Suppressor macrophage (primary cell): Measurements from ENCODE around the gene STAT1.
"Not testable (repeated sequence)": the region's sequence is repeated elsewhere in the genome, so short reads cannot be mapped to it uniquely, and the experiment has no call there.

ENCODE experiments used
- DNase-seq, 4 experiments: peaks; one replicate each; pipeline ENCODE4 v3.0.0-alpha.2; 2020 to 2022

The STAT1 gene

DNA sequence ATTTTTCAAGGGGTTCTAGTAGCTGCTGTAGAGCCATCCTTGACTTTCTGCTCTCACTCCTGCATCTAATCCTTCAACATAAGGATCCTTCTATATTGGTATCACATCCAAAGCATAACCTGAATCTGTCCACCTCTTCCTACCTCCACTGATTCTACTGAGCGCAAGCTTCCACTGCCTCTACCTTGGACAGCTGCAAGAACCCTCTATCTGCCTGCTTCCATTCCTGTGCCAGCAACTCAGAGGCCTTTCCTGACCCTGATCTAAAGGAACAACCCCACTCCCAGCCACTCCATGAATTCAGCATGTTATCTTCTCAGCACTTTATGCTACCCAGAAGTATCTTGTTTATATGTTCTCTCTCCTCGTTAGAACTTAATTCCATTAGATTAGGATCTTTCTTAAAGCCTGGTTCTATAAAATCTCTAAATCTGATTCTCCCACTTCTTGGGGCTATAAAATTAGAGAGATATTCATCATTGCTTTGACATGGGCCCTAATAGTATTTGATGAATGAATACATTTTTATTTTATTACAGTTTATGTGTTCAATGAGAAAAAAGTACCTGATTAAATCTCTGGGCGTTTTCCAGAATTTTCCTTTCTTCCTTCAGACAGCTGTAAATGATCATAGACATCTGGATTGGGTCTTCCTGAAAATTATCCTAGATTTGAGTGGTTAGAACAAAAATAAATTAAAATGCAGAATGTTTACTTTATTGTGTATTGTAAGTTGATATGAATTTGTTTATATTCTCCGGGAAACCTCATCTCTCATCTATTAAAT, 6.8 kb downstream of the STAT1 start:
- DNase-seq, result no peak

DNA sequence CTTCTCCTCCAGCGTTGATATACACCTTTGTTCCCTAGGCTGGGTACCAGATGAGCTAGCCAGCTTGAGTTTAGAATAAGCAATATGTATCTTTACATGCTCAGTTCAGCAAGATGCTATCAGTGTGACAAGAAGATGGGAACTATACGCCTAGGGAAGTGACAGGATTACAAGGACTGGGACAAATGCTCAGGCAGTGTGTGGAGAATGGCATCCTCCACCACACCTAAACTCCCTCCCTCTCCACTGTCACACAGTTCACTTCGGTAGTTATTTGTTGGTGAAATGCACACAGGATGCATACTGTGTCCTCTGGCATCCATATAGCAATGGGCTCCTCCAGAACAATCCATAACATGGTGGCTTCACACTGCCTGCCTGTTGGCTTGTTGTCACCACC, 7.7 kb downstream of the STAT1 start:
- DNase-seq, result no peak

DNA sequence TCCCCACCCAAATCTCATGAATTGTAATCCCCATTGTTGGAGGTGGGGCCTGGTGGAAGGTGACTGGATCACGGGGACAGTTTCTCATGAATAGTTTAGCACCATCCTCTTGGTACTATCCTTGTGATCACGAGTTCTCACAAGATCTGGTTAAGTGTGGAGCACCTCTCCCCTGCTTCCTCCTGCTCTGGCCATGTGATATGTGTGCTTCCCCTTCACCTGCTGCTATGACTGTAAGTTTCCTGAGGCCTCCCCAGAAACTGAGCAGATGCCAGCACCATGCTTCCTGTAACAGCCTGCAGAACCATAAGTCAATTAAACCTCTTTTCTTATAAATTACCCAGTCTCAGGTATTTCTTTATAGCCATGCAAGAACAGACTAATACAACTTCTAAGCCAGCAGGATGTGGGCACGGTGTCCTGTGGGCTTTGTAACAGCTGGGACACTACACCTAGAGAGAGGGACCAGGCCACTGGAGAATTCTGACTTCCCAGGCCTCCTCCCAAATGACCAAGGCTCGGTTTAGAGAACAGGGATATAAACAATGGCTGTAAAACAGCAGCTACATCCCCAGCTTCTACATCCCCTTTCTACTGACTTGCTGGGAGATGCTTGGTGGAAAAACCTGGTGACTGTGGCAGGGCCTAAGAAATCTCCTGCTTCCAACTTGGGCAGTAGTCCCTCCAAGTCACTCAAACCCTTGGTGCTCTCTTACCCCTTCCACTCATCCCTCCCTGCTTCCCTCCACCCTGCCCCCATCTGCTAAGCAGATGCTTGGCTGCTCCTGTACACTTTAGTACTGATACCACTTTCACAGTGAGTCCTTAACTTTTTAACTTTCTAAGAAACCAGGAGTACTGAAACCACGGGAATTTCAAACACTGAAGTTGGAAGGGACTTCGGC, 10.3 kb downstream of the STAT1 start:
- DNase-seq, result no peak

DNA sequence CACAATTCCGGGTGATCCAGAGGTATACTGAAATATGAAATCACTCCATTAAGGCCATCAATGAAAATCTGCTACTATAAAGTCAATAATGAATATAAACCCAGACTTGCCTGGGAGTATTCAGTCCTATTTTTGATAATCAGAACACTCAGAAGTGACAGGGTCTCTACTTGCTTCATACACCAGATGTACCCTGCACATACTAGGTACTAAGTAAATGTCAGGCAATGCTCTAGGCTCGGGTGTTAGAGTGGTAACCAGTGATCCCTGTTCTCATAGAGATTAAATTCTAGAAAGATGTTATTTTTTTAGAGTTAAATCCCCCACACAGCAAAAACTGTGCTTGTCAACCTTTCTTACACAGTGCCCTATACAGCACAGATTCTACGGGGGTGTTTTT, 12.3 kb downstream of the STAT1 start:
- DNase-seq, result no peak

DNA sequence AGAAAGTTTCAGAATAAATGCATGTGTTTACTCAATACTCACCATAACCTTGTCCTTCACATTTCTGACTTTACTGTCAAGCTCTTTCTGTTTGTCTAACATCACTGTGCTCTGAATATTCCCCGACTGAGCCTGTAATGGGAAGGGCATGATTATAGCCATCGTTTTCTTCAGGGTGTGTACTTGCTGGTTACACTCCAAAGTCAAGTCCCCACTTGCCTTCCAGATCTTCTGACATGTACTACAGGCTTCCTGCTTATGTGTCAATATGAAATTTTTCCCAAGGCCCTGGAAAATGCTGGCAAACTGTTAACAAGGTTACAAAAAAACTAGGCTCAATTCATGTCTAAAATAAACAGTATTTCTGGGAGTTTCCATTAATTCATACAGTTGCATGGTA, 12.9 kb downstream of the STAT1 start:
- no peak for DNase-seq

DNA sequence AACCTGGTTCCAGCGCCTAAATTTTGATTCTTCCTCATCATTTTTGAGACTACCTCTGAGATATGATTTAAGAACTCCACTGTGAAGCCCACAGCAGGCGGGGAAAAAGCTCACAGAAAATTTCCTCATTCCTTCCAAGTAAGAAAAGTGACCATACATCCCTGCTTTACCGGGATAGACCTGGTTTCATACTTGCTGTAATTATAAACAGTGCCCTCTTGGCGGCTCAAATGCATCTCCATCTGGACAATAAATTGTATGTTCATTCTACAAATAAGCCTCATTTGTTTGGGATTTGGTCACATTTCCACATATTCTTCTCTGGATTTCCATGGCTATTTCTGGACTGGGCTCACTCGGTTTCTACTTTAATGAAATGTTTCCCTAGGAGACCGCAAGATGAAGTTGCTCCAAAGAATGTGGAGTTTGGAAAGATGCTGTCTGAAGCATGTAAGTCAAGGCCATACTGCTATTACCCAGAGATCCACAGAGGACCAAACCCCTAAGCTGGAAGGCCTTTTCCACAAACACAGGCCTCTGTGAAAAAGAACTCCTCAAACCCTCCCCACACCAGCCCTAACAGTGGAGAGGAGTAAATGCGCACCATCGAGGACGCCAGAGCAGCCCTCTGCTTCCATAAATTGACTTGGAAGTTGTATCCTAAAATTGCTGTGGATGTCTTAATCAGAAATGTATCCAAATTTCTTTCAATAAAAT, 13.9 kb downstream of the STAT1 start:
- DNase-seq, result no peak

DNA sequence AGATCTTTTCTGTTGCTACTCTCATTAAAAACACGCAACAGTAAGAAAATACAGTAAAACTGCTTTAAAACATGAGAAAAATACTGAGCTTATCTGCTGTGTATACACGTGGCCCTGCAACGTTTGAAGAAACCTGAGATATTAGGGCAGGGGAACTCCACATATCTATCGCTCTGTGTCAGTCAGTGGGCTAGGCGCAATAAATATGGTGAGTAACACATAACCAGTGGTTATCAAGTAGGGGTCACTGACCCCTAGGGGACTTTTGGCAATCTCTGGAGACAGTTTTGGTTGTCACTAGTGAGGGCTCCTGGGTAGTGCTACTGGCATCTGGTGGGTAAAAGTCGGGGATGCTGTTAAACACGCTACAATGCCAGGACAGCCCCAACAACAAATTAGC, 14.9 kb downstream of the STAT1 start:
- DNase-seq, result no peak

DNA sequence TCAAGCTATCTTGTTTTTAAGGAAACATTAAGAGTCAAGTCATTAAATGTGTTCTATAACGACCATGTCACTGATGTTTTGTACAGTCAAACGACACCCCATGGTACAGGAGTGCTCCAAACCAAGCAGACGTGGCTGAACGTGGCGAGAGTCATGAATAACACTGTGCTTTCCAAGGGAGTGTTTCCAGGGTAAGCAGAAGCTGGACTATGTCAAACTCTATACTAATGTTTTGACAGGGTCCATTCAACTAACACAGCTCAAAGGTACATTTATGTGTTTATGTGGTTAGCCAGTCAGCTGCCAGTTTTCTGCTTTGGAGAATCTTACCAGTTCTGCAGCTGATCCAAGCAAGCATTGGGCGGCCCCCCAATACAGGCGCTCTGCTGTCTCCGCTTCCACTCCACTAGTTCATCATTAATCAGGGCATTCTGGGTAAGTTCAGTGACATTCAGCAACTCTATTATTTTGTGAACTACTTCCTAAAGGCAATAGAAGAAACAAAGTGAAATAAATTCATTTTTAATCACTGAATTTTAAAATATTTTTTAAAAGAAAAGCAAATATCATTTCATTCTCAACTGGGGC, 16.4 kb downstream of the STAT1 start:
- no peak for DNase-seq

DNA sequence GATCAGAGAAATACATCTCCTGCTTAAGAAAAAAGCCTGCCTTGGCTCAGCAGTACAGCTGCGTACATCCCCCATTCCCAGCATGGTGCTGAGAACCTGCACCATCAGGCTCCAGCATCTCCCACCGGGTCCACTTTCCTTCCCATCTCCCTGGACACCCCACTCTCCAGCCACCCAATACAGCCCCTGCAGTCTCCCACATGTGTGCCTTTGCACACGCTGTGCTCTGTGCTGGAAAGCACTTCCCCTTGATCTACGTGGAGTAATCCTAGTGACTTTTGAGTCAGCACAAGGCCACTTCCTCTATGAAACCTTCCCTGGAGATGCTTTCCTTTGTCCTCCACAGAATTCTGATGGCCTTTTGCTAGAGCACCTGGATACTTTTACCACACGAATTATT, 17.0 kb downstream of the STAT1 start:
- DNase-seq, result peak; percentile 71 to 89 (median 84)

DNA sequence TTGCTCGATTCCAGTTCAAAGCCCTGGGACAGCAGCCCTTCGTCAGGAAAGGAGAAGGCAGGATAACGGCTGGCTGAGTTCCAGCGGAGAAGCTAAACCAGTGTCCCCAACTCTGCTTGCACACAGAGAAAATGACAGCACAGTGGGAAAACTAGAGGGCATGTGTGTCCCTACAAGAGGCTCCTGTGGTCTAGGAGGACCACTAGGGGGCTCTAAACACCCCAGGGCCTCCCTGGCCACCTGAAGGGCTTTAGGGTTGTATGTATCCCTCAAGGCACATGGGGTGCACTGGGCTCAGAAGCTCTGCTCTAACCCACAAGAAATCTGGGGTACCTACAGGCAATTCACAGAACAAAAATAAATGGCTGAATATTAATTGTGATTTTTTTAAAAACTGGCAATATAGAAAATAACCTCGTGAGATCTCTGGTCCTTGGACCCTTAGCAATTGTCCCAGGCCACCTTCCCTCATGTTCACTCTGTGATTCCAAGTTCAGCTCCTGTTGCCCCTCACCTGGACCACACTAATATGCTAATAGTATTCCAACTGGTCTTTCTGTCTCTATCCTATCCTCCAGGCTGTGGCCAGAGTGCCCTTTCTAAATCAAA, 17.5 kb downstream of the STAT1 start:
- peak in 3 of 4 experiments; percentile 30 to 40 (median 34) for DNase-seq

DNA sequence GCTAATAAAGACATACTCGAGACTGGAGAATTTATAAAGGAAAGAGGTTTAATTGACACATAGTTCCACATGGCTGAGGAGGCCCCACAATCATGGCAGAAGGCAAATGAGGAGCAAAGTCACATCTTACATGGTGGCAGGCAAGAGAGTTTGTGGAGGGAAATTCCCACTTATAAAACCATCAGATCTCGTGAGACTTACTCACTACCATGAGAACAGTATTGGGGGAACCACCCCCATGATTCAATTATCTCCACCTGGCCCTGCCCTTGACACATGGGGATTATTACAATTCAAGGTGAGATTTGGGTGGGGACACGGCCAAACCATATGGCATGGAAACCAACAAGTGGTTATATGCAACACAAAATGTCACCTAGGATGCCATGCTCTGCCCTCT, 18.7 kb downstream of the STAT1 start:
- DNase-seq, result not testable (repeated sequence)

DNA sequence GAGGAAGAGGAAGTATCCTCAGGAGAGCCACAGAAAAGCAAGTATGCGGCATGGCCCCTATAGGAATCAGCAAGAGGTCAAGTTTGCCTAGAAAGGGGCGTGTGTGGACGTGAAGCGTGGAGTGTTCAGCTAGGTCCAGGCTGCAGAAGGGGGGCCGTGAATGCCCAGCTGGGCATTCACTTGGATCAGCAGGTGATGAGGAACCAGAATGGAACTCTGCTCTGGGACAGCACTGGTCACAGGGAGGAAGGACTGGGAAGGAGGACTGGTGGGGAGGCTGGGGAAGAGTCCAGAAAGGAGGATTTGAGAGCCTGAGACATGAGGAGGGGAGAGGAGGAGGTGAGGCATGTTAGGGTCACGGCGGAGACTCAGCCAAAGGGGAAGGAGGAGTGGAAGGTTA, 19.8 kb downstream of the STAT1 start:
- DNase-seq, result no peak

DNA sequence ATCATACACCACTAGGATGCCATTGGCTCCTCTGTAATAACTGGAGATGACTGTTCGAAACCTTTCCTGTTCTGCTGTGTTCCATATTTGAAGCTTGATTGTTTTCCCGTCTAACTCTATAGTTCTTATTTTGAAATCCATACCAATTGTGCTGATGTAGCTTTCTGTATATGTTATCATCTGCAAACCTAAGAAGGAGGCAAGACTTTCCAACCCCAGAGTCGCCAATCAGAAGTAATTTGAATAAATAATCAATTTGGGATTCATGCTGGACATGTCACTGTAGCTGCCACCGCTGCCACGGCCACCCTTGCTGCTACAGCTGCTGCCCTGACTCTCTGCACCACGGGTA, 20.7 kb downstream of the STAT1 start:
- DNase-seq, result no peak

DNA sequence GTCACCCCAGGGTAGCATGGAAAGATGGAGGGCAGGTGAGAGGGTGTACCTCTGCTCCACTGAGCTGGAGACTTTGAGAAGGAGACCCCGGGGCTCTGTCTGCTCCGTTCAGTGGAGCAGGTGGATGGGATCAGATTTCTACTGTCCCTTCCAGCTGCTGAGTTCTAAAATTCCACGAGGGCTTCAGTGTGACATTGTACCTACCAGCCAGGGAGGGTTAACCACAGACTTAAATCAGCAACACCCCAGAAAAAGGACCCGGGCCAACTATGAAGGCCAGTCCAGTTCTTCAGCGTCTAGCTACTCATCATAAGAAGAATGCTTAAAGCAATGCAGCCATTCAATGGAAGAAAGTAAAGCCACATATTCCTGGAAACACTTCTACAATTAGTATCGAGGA, 23.8 kb downstream of the STAT1 start:
- no peak for DNase-seq

DNA sequence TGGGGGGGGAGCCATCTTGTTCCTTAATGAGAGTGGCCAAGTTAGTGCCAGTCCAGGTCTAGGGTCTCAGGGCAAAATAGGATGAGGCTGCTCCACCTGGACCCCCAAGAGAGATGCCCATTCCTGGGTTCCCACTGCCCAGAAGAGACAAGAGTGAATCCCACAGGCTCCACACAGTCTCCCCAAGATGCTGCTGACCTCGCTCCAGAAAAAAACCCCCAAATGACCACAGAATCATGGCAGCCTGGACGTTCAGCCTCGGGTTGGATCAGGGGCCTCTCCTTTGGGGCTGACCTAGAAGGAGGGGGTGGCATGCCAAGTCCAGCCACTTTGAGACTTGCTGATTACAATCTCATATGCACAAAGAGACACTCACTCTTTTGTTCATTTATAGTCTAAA, 25.1 kb downstream of the STAT1 start:
- DNase-seq, result no peak

DNA sequence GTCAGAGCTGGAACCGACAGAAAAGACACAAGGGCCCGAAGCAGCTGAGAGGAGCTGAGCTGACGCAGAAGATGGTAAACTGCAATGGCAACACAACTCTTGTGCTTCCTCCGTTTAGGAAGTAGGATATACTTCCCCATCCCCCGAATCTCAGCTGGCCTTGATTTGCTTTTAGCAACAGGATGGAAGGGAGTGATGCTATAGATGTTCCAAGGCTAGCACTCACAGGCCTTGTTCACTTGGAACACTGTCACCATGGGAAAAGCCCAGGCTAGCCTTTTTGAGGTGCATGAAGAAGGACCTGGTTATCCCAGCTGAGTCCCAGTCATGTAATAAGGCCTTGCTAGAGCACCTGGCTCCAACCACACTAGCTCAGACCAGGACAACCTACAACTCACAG, 26.0 kb downstream of the STAT1 start:
- no peak for DNase-seq

DNA sequence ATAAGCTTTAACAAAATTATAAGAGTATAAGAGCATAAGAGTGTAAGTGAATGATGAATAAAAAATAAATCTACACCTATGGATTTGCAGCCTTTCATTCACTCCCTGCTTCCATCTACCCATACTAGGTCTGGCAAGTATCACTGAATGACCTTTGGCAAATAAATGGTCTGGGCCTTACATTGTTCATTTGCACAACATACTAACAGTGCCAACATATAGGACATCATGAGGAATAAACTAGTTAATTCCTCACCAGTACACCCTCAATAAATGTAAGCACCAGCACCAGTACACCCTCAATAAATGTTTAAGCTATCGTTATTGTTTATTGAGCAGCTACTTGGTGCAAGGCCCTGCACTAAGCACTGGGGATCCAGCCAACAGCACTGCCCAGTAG, 26.9 kb downstream of the STAT1 start:
- DNase-seq, result no peak

DNA sequence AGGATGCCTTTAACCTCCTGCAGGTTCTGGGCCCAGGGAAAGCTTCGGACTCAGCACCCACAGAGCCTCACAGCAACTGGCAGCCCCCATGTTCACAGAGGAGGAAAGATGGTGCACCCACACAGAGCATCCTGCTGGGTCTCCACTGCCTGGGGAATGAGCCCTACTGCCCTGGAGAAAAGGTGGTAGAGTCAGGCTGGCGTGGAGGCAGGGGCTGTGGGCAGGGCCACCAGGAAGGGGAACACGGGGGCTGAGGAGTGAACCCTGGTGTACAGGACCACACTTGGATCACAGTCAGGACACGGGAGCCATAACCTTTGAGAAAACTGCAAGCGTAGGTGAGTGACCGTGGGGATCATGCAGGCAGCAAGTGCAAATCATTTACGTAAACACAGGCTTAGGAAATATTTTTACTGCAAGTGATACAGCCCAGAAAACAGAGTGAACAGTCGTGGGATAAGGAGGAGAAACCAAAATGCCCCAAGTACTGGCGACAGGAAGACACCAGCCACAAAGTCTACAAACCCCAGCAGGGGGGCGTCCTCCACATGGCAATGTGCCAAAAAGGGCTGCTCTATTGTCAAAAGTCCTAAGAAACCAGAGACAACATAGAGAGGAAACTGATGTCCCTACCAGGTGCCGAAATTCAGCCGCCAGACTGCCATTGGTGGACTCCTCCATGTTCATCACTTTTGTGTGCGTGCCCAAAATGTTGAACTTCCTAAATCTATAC, 27.6 kb downstream of the STAT1 start:
- no peak for DNase-seq

DNA sequence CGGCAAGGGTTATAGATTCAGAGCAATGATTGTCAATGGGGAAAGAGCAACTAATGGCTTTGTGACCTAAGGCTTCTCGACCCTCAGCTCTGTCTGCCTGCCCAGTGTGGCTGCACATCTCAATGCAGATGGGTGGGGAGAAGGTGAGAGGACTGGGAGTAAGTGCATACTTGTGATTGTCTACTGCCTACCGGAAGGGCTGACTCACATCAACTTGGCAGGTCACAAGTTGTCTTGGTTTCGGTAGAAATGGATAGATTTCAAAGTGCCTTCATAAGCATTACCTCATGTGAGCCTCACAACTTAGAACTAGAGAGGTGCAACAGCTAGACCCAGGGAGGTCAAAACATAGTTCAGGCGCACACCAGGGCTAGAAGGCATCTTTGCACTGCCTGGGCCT, 29.4 kb downstream of the STAT1 start:
- DNase-seq, result no peak

DNA sequence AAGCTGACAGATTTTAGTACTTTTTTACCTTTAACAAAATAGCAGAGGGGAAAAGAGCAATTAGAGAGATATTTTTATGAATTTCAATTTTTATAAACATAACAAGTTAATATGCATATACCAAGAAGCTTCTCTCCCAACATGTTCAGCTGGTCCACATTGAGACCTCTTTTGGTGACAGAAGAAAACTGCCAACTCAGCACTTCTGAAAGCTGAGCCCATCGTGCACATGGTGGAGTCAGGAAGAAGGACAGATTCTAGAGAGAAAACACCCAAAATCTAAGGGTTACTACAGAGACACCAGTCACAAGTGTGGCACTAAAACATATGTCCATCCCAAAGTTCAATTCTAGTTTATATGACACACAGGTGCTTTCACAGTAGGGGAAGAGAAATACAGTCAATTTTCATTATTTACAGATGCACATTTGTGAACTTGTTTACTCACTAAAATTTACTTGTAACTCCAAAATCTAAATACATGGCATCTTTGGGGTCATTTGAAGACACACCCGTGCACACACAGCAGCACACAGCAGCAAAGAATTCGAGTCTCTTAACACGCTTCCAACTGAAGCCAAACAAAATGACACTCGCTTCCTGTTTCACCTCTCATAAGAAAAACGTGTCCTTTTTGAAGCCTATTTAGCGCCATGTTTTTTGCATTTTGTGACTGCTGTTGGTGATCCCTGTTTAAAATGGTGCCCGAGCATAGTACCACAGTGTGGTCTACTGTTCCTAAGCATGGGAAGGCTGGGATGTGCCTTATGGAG, 31.5 kb downstream of the STAT1 start:
- DNase-seq, result no peak

DNA sequence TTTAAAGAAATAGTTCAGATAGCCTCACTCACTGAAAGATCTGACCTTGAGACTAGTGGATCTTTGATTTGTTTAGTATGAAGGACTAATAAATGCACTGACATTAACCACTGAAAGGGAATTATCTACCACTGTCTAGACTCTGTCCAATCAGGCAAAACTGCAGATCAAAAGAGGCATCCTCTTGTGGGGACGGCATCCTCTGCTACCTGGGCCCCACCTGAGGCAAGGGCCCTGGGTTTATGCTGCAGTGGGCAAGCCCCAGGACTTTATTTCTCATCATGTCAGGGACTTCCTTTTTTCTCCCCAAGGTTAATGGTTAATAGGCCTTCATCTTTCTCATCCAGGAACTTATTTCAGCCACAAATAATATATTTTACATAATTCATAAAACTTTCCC, 32.2 kb downstream of the STAT1 start:
- DNase-seq, result no peak
